ENCODE measurements around the gene NPAP1.
"Not testable (repeated sequence)": the region's sequence is repeated elsewhere in the genome, so short reads cannot be mapped to it uniquely, and the experiment has no call there.

Gene NPAP1, protein sequence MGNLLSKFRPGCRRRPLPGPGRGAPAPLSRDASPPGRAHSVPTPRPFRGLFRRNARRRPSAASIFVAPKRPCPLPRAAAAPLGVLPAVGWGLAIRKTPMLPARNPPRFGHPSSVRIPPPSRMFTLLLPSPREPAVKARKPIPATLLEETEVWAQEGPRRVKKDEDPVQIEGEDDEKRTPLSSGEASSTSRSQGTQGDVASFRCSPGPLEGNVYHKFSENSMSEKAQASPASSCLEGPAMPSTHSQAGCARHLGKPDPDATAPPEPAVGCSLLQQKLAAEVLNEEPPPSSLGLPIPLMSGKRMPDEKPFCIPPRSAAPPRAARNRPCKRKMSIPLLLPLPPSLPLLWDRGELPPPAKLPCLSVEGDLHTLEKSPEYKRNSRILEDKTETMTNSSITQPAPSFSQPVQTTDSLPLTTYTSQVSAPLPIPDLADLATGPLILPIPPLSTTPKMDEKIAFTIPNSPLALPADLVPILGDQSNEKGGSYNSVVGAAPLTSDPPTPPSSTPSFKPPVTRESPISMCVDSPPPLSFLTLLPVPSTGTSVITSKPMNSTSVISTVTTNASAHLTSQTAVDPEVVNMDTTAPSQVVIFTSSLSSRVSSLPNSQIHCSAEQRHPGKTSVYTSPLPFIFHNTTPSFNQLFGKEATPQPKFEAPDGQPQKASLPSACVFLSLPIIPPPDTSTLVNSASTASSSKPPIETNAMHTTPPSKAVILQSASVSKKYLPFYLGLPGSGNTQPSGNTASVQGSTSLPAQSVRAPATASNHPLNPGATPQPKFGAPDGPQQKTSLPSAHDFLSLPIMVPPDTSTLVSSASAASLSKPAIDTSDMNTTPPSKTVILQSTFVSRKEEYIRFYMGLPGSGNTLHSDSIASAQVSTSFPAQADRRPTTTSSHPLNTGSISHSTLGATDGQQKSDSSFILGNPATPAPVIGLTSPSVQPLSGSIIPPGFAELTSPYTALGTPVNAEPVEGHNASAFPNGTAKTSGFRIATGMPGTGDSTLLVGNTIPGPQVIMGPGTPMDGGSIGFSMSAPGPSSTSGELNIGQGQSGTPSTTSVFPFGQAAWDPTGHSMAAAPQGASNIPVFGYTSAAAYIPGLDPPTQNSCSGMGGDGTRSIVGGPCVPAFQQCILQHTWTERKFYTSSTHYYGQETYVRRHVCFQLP

GRCh38 chr15:24675332-24676144 is at the start of gene NPAP1:
Gene NPAP1, plus strand, starts transcription at chr15:24675775. Its CDS starts 93 bp downstream, at chr15:24675868.
- no peak for DNase-seq

- DNase-seq: no peak
These were observed 48.1 kb upstream of the NPAP1 start for GRCh38 chr15:24627443-24627842.

- no peak for DNase-seq
These were observed 42.5 kb upstream of the NPAP1 start for GRCh38 chr15:24633082-24633481.

DNA sequence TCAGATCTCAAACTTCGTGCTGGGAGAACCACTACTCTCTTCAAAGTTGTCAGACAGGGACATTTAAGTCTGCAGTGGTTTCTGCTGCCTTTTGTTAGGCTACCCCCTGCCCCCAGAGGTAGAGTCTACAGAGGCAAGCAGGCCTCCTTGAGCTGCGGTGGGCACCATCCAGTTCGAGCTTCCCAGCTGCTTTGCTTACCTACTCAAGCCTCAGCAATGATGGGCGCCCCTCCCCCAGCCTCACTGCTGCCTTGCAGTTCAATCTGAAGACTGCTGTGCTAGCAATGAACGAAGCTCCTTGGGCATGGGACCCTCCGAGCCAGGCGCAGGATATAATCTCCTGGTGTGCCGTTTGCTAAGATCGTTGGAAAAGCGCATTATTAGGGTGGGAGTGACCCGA is 36.2 kb upstream of the NPAP1 start:
- not testable (repeated sequence) for DNase-seq

GRCh38 chr15:24645627-24646026 is 29.9 kb upstream of the NPAP1 start:
- no peak for DNase-seq

DNA sequence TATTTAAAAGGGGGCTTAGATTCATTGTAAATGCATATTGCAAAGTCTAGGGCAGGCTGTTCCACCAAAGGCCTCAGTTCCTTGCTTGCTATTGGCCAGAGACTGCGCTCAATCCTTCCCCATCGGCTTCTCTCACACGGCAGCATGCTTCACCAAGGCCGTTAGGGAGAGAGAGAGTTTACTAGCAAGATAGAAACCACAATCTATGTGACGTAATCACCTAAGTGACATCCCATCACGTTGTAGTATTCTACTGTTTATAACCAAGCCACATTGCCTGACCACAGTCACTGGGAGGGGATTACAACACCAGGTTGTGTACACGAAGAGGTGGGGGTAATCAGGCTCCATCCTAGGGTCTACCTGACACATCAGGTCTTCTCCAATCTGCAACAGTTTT is 16.0 kb upstream of the NPAP1 start:
- DNase-seq: no peak

DNA sequence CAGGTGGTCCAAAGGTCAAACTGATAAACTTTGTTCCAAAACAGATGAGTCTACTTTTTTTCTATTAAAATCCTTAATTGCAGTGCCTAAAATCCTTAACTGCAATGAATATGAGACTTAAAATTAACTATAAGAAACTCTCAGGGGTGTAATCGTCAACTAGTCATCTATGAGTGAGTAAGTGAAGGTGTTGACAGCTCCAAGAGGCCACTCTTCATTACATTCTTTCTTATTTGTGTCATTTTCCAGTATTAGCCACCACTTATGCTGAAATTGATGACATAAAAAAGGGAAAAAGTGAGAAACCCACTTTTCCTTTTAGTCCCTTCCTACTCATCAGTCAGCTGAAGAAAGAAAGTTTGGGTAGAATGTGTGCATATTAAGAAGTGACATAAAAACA is 12.6 kb upstream of the NPAP1 start:
- DNase-seq: no peak

DNA sequence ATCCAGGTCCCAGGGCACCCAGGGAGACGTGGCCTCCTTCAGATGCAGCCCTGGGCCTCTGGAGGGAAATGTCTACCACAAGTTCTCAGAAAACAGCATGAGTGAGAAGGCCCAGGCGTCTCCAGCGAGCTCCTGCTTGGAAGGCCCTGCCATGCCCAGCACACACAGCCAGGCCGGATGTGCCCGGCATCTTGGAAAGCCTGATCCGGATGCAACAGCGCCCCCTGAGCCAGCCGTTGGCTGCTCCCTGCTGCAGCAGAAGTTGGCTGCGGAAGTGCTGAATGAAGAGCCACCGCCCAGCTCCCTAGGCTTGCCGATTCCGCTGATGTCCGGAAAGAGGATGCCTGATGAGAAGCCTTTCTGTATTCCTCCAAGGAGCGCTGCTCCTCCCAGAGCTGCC is 856 bp downstream of the NPAP1 start:
- DNase-seq: no peak

- no peak for DNase-seq
These were observed 2.9 kb downstream of the NPAP1 start for GRCh38 chr15:24678485-24678884.

DNA sequence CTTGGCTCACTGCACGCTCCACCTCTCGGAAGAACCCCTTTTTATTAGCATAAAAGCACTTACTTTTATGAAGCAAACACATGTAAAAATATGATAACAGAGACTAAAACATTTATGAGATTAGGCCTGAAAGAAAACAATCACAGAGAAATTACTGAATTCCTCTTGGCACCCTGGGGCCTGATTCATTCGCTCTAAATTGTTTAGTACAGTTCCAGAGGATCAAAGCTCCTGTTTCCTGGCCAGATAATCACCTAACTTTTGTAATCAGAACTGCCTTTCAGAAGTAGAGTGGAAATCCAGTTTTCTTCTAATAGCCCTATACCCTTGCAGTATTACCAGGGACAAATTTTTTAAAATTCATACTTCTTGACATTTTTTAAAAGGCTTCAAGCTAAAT is 6.4 kb downstream of the NPAP1 start:
- no peak for DNase-seq

DNA sequence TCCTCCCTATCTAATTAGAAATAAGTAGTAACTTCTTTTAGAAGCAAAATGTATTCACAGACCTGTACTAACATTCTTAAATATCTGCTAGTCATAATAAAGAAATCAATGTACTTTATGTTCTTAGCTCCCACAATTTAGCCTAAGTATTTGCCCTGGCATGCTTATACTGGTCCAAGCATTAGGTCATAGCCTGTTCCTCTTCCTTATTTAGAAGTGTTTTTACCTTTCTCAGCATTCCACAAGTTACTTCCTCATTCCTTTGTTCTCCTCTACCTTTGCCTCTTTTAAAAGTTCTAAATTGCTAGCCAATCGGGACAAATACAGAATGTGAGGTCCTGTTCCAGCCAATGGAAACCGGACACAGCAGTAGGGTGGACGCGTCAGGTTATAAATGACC is 7.3 kb downstream of the NPAP1 start:
- not testable (repeated sequence) for DNase-seq

DNA sequence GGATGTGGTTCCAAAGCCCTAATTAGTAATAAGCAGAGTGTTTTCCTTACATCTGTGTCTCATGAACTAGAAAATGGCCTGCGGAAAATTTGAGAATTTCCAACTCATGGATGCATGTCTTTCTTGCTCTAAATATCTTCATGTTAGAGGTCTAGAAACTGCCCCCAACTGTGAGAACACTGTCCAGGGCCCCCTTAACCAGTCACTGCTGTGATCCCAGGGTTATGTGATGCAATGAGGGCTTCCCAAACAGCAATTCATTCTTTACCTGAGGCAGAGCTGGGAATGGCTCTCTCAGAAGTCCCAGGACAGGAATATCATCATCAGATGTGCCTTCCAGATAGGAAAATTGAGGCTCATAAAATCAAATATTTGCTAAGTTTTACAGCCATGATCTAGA is 8.2 kb downstream of the NPAP1 start:
- no peak for DNase-seq

DNA sequence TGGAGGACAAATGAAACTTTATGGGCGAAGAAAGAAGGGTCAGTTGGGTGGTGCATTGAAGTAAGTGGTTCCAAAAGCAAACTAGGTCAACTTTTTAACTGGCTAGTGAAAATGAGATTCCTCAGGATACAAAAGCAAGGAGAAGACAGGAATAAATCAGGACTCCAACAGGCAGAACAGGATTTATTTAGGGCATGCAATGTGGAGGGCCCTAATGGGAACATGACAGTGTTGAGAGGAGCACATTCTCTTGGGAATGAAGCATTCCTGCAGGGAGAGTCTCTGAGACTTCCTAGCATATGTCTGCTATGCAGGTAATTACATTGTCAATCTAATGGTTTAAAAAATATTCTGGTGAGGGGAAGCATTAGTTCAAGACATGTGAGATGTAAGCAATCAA is 8.7 kb downstream of the NPAP1 start:
- DNase-seq: no peak

DNA sequence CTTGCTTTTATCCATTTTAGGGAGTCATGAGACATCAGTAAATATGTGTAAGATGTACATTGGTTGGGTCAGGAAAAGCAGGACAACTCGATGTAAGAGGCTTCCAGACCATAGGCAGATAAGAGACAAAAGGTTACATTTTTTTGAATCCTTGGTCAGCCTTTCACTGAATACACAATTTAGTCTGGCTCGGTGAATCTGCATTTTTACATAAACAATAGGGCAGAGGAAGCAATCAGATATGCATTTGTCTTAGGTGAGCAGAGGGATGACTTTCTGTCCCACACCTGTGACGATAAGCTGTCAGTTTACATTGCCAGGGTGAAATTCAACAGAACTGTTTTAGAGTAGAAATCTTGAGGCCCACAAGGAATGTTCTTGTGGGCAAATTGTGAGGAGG is 20.6 kb downstream of the NPAP1 start:
- DNase-seq: no peak

- no peak for DNase-seq
These were observed 21.3 kb downstream of the NPAP1 start for GRCh38 chr15:24696842-24697241.

GRCh38 chr15:24718289-24719082 is 42.9 kb downstream of the NPAP1 start:
- no peak for DNase-seq

DNA sequence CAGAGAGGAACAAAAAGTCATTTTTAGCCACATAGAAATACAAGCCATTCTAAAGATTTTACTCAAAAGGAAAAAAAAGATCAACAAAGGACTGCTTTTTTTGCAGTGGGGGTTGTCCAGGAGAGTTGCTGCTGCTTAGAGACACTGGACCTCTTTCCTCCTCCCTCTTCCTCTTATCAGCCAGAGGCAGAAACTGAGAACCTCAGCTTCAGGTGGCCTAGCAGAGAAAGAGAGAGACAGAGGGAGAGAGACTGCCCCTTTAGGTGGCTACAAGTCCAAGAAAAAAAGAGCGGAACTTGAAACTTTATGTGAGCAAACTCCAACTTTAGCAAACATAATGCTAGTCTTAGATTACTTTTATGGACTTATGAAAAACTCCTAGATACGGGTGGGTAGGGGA is 54.2 kb downstream of the NPAP1 start:
- DNase-seq: no peak

All from fibroblast of upper back skin (primary cell).